Kasumi-1 (cell line): Measurements from ENCODE around the gene MPV17L2.
A peak's percentile ranks its signal among the peaks of the same experiment; 100 is the strongest.

Source experiments
- DNase-seq, 2 experiments: peaks; one replicate each; lab custom pipeline; 2025; lab: John Stamatoyannopoulos, UW

Gene MPV17L2

DNA sequence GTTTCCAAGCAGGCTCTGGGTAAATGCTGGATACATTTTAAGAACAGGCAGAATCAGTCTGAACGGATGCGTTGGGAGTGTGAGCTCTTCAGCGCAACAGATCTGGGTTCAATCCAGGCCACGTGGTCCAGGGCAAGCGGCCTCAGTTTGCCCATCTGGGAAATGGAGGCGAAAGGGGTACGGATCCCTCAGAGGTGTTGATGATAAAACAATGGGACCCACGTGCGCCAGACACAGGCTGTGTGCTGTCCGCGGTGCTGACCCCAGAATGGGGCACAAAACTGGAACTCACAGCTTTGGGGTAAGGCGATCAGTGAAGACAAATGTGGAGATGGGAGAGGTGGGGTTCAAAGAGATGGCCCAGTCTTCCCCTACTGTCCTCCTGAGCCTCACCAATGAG lies 46.3 kb downstream of the MPV17L2 start:
- peak; percentile 13 to 19 for DNase-seq

DNA sequence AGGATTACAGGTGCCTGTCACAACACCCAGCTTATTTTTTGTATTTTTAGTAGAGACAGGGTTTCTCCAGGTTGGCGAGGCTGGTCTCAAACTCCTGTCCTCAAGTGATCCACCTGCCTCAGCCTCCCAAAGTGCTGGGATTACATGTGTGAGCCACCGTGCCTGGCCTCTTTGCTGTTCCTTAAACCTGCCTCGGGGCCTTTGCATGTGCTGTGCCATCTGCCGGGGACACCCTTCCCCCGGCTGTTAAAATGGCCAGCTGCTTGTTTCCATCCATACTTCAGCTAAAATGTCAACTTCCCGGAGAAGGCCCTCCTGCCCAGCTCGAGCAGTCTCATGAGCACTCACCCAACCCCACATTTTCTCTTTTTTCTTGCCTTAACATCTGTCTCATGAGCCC lies 52.3 kb downstream of the MPV17L2 start:
- no peak for DNase-seq
